RCC 7860 (cell line): Measurements from ENCODE around the gene SREBF1.

Experiments used
- DNase-seq: peaks from one replicate; pipeline ENCODE4 v3.0.0-alpha.2; 2015; ENCODE audit warnings: low spot score
- FAIRE-seq: peaks from 2 replicates; lab custom pipeline; 2012; peaks lifted over from hg19 to GRCh38; lab: Jason Lieb, UNC

Gene SREBF1

GRCh38 chr17:17836818-17837379, at the start of gene SREBF1:
SREBF1 (minus strand) TSS chr17:17836986; CDS start chr17:17836817, 169 bp downstream.
- FAIRE-seq (no peak), DNase-seq (no peak)

DNA sequence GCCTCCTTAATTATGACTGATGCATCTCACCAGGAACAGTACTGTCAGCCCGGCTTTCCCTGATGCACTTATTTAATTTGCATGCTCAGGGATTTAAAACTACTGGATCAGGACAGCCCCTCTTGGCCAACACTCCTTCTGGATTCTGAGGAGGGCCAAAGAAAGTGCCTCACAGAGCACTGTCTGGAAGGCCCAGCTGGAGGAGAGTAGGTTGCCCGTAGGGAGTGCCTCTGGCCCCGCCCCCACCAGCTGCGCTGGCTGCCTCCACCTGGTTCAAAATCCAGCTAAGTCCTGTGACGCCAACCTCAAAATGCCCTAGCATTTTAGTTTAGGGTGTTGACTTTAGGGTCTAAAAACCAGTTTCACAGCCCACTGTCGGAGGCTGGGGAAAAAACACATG, 49.4 kb upstream of the SREBF1 start:
- DNase-seq (no peak), FAIRE-seq (no peak)

DNA sequence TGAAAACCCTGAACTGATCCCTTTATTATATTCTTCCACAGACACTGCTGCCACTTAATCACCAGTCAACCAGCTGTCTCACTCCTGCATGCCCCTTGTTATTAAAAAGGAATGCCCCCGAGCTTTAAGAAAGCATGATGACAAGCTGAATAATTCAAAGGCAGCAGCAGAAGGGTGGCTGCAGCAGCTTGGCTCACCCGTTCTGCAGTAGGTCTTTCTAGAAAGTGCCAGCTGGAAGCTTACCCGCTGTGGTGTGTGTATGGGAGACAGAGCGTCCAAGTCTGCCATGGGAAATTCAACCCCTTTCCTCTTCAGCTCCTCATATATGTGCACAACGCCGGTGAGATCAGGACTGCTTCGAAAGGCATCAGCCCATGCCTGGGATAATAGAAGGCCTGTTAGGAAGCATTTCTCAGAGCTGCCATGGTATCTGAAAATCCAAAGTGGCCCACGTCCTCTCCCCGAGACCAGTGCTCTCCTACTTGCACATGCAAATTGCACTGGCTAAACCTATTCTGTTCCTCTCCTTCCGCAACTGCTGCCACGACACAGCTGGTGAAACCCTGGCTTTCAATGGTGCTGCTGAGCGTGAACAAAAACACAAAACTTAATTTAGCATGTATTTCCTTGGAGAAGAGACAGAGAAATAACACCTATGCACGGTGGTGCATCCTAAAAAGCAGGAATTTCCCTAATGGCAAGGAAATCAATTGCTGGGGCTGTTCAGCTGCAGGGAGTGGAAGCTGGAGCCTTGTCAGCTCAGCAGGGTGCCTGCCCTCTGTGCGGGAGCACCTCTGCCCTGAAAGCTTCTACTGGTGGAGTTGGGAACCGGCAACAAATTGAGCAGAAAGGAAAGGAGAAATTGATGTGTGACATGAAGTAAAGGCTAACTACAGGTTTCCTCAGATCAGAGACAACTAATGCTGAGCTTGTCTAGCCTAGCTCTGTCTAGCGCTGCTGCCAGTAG, 47.9 kb upstream of the SREBF1 start:
- no peak for FAIRE-seq
- no peak for DNase-seq

GRCh38 chr17:17883801-17884200, 47.0 kb upstream of the SREBF1 start:
- FAIRE-seq: no peak
- DNase-seq: no peak

- FAIRE-seq: no peak
These were observed 45.3 kb upstream of the SREBF1 start for GRCh38 chr17:17882082-17882581.

DNA sequence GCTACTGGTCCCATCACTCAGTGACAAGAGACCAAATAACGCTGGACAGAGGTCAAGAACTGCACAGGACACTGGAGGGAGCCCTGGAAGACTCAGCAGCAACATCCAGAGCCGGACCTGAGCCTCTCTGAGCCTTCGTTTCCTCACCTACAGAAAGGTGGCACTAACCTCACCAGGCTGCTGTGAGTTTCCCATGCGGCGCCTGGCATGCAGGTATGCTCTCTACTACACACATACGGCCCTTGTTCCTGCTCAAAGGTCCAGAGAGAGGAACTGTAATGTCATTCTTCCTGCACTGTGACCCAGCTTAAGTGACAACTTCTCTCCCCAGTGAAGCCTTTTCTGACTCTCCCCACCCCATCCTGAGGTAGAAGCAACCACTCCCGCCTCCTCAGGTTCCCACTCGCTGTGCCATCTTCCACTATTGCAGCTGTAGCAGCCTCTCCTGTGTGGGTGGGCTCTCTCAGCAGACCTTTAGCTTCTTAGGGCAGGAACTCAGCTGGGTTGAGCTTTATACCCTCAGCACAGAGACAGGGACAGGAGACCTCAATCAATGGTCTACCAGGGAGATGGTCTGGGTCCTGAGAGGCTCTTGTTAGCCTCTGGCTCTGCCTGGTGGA, 43.9 kb upstream of the SREBF1 start:
- no peak for DNase-seq
- FAIRE-seq: no peak

More at GRCh38 chr17:17882082-17882581, 45.3 kb upstream of the SREBF1 start:
- no peak for DNase-seq

- FAIRE-seq (no peak), DNase-seq (peak; percentile 22)
These were observed 41.0 kb upstream of the SREBF1 start for GRCh38 chr17:17877529-17878358.

- DNase-seq (no peak), FAIRE-seq (no peak)
These were observed 40.3 kb upstream of the SREBF1 start for GRCh38 chr17:17876959-17877528.

GRCh38 chr17:17874478-17874877, 37.7 kb upstream of the SREBF1 start:
- FAIRE-seq (no peak), DNase-seq (peak; percentile 8)

GRCh38 chr17:17873450-17873991, 36.7 kb upstream of the SREBF1 start:
- FAIRE-seq (no peak), DNase-seq (no peak)

GRCh38 chr17:17872547-17873345, 36.0 kb upstream of the SREBF1 start:
- no peak for FAIRE-seq
- no peak for DNase-seq

DNA sequence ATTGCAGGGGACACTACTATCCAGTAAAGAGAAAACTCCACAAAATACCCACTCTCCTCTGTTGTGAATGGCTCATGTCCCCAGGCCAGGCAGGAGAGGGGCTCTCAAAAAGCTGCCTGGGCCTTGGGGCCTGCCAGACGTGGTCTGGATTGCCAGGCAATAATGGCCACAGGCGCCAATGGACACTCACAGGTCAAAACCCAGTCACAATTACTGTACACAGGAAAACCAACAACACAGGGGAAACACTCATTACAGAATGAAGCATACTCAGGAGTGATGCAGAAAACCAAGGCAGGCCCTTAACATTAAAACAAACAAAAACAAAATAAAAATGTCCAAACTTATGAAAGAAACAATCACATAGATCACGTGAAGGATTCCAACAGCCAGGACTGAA, 35.1 kb upstream of the SREBF1 start:
- no peak for FAIRE-seq
- no peak for DNase-seq

GRCh38 chr17:17870247-17870646, 33.5 kb upstream of the SREBF1 start:
- FAIRE-seq (no peak), DNase-seq (no peak)

DNA sequence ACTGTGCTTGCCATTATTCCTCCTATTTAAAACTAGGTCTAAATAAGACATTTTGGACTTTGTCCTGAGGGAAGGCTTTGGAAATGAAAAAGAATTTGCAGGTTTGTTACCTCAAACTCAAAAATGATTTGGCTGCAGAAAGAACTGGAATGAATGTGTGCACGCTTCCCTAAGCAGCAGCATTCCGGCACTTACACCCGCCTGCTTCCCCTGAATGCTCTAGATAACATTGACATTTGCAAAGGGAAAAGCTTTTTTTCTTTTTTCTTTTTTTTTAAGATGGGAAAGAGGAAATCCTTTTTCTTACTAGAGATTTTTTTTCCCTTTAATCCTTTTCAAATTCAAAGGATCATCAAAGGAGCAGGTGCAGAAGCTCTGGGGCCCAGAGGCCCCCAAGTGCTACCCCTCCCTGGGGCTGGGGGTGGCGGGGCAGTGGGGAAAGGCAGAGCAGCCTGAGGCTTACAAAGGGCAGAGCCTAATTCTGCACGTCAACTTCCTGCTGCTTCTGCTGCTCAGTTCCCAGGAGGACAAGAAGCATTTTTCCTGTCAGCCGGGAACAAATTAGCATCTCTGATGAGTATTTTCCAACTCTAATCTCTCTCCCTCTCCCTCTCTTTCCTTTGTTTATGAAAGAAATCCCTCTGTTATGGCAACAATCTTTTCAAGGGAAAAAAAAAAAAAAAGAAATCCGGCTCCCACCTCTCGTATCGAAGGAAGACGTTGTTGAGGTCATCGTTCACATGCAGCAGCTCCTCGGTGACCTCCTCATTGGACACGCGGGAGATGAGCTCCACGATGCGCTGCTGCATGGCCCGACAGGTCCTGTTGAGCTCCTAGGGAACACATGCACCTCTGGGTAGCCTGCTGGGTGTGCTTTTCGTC, 32.1 kb upstream of the SREBF1 start:
- DNase-seq: no peak
- no peak for FAIRE-seq

GRCh38 chr17:17866897-17867296, 30.1 kb upstream of the SREBF1 start:
- no peak for FAIRE-seq
- no peak for DNase-seq

DNA sequence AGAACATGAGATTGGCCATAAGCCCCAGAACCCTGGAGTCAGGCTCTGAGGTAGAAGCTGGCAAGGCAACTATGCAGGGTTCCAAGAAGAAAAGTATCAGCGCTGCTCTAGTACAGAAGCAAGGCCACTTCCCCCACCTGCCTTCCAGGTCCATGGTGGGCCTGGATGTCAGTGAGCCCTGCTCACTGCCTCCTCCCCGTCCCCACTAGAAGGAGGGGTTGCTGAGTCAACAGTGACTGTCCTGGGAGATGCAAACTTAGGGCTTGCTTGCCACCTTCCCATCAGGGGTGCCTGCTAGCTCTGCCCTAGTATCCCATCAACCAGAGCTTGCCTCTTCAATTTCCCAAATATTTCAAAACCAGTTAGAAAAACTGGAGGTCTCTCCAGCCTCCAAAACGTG, 29.6 kb upstream of the SREBF1 start:
- FAIRE-seq: no peak

GRCh38 chr17:17865035-17865434, 28.2 kb upstream of the SREBF1 start:
- no peak for FAIRE-seq
- no peak for DNase-seq

More for the DNA sequence above, 29.6 kb upstream of the SREBF1 start:
- DNase-seq: no peak

GRCh38 chr17:17860766-17861107, 24.0 kb upstream of the SREBF1 start:
- FAIRE-seq (no peak), DNase-seq (no peak)
